H1 (cell line): ENCODE data around the gene ARID1B. TPM values are rescaled to one million over a fixed set of nuclear protein-coding genes. Genes with fewer than 3 reads are reported as not detected.

Experiments
- CTCF ChIA-PET: fragments of 300-600 bp; sonication (Branson Sonifier 250); formaldehyde crosslinking; loops from one replicate; lab custom pipeline; 2021; ENCODE audit not compliant: partially characterized antibody; lab: Charles Lee
- POLR2A ChIA-PET: fragments of 300-600 bp; sonication (Branson Sonifier 250); formaldehyde crosslinking; loops from one replicate; lab custom pipeline; 2021; ENCODE audit warnings: inconsistent platforms; ENCODE audit not compliant: partially characterized antibody; lab: Charles Lee
- DNase-seq, 2 experiments: peaks; one replicate each; pipeline versions ENCODE4 v3.0.0 to v3.0.0-alpha.2; 2010 to 2022; ENCODE audit warnings: low spot score in 2 of 2, low read depth in 1 of 2, mixed read lengths in 1 of 2
- FAIRE-seq: peaks from 2 replicates; lab custom pipeline; 2011; peaks lifted over from hg19 to GRCh38; lab: Jason Lieb, UNC
- H2AFZ ChIP-seq: 2 replicates; pipeline ENCODE4 v1.8.1; 2012; ENCODE audit warnings: low read length, inconsistent platforms
- H2AK5ac ChIP-seq: 2 replicates; pipeline ENCODE4 v1.6.1; 2013; ENCODE audit warnings: low read depth, low read length
- H2BK120ac ChIP-seq: replicated peaks from 2 replicates; pipeline ENCODE3; 2013; ENCODE audit warnings: low read depth, low read length, inconsistent platforms
- H2BK12ac ChIP-seq: 2 replicates; pipeline ENCODE4 v1.6.1; 2013; ENCODE audit warnings: low read depth, low read length
- H2BK15ac ChIP-seq: 2 replicates; pipeline ENCODE4 v1.6.1; 2013; ENCODE audit warnings: low read length
- H2BK20ac ChIP-seq: 2 replicates; pipeline ENCODE4 v1.6.1; 2013; ENCODE audit warnings: low read length
- H2BK5ac ChIP-seq: 2 replicates; pipeline ENCODE4 v1.6.1; 2013; ENCODE audit warnings: low read depth, low read length
- H3K14ac ChIP-seq: 2 replicates; pipeline ENCODE4 v1.6.1; 2013; ENCODE audit warnings: inconsistent platforms; ENCODE audit not compliant: insufficient read length
- H3K18ac ChIP-seq: 2 replicates; pipeline ENCODE4 v1.6.1; 2013; ENCODE audit warnings: low read length; ENCODE audit errors: extremely low read depth
- H3K23ac ChIP-seq: 2 replicates; pipeline ENCODE4 v1.6.1; 2013; ENCODE audit warnings: inconsistent platforms; ENCODE audit not compliant: insufficient read length
- H3K23me2 ChIP-seq: 2 replicates; pipeline ENCODE4 v1.6.1; 2013; ENCODE audit warnings: low read depth, low read length
- H3K27ac ChIP-seq: 2 replicates; pipeline ENCODE4 v1.6.1; 2011; ENCODE audit warnings: low read depth, low read length, inconsistent platforms
- H3K27me3 ChIP-seq, 4 experiments: replicated peaks in 1 of 4; 1 replicate in 1 of 4; 2 replicates in 3 of 4; pipeline versions ENCODE4 v1.6.1 to v1.8.1; 2011 to 2013; ENCODE audit warnings: low read length in 3 of 4, mild to moderate bottlenecking in 3 of 4, inconsistent platforms in 2 of 4, mixed read lengths in 2 of 4, moderate library complexity in 1 of 4; ENCODE audit not compliant: control insufficient read depth in 3 of 4, insufficient read depth in 3 of 4; ENCODE audit errors: extremely low read depth in 1 of 4
- H3K36me3 ChIP-seq, 4 experiments: 2 replicates each; pipeline versions ENCODE4 v1.6.1 to v1.8.1; 2011 to 2013; ENCODE audit warnings: mild to moderate bottlenecking in 4 of 4, low read length in 3 of 4, moderate library complexity in 2 of 4, control low read depth in 1 of 4, inconsistent platforms in 1 of 4; ENCODE audit not compliant: insufficient read depth in 4 of 4, control insufficient read depth in 2 of 4
- H3K4ac ChIP-seq: replicated peaks from 2 replicates; pipeline ENCODE3; 2013; ENCODE audit warnings: low read length, low read depth, mixed read lengths, inconsistent platforms; ENCODE audit not compliant: insufficient read length
- H3K4me1 ChIP-seq, 4 experiments: replicated peaks in 1 of 4; 1 replicate in 1 of 4; 2 replicates in 3 of 4; pipeline versions ENCODE4 v1.6.1 to v1.8.1; 2011 to 2013; ENCODE audit warnings: low read length in 3 of 4, inconsistent platforms in 2 of 4, mixed read lengths in 1 of 4; ENCODE audit not compliant: insufficient read depth in 4 of 4, control insufficient read depth in 3 of 4
- H3K4me2 ChIP-seq, 2 experiments: 2 replicates each; pipeline versions ENCODE4 v1.6.1 to v1.8.1; 2011 to 2013; ENCODE audit warnings: low read depth in 2 of 2, low read length in 2 of 2, control low read depth in 1 of 2, inconsistent platforms in 1 of 2, mild to moderate bottlenecking in 1 of 2; ENCODE audit not compliant: insufficient read depth in 1 of 2
- H3K4me3 ChIP-seq, 4 experiments: fragments of 200-600, 300-600 bp in 1 of 4; sonication (generic), shearing (Covaris generic), sonication (Bioruptor Twin) in 1 of 4; 2 replicates each; pipeline versions ENCODE4 v1.5.1 to v1.8.1; 2011 to 2016; ENCODE audit warnings: low read length in 4 of 4, low read depth in 3 of 4, control low read depth in 2 of 4, inconsistent platforms in 2 of 4, mild to moderate bottlenecking in 2 of 4, mixed read lengths in 1 of 4, moderate library complexity in 1 of 4; ENCODE audit not compliant: insufficient read depth in 2 of 4; ENCODE audit errors: extremely low read depth in 1 of 4
- H3K56ac ChIP-seq: replicated peaks from 2 replicates; pipeline ENCODE3; 2013; ENCODE audit warnings: low read depth, mild to moderate bottlenecking, mixed read lengths, low read length, inconsistent platforms; ENCODE audit not compliant: insufficient read length
- H3K79me1 ChIP-seq: 2 replicates; pipeline ENCODE4 v1.6.1; 2013; ENCODE audit warnings: low read depth, low read length, control low read depth
- H3K79me2 ChIP-seq, 2 experiments: 2 replicates each; pipeline versions ENCODE4 v1.6.1 to v1.8.1; 2012 to 2013; ENCODE audit warnings: low read length in 2 of 2, mild to moderate bottlenecking in 2 of 2, inconsistent platforms in 1 of 2; ENCODE audit not compliant: insufficient read depth in 2 of 2, control insufficient read depth in 1 of 2
- H3K9ac ChIP-seq, 4 experiments: replicated peaks in 1 of 4; 1 replicate in 1 of 4; 2 replicates in 3 of 4; pipeline versions ENCODE4 v1.6.1 to v1.8.1; 2011 to 2013; ENCODE audit warnings: low read depth in 3 of 4, low read length in 3 of 4, control low read depth in 2 of 4, mild to moderate bottlenecking in 2 of 4, moderate library complexity in 2 of 4, inconsistent platforms in 1 of 4; ENCODE audit errors: extremely low read depth in 1 of 4
- H3K9me3 ChIP-seq, 2 experiments: 2 replicates each; pipeline versions ENCODE4 v1.6.1 to v1.8.1; 2012 to 2013; ENCODE audit warnings: mild to moderate bottlenecking in 2 of 2, moderate library complexity in 2 of 2, control low read depth in 1 of 2, inconsistent platforms in 1 of 2, low read depth in 1 of 2, low read length in 1 of 2, mixed read lengths in 1 of 2; ENCODE audit not compliant: insufficient read depth in 2 of 2
- H4K20me1 ChIP-seq, 2 experiments: replicated peaks in 1 of 2; 2 replicates each; pipeline versions ENCODE3 to v1.8.1; 2011 to 2013; ENCODE audit warnings: inconsistent platforms in 2 of 2, low read length in 2 of 2, mild to moderate bottlenecking in 1 of 2; ENCODE audit not compliant: insufficient read depth in 2 of 2, control insufficient read depth in 1 of 2
- H4K5ac ChIP-seq: 2 replicates; pipeline ENCODE4 v1.6.1; 2013; ENCODE audit warnings: low read length, low read depth, mixed read lengths, inconsistent platforms; ENCODE audit not compliant: insufficient read length
- H4K8ac ChIP-seq: 2 replicates; pipeline ENCODE4 v1.8.0; 2013; ENCODE audit warnings: mild to moderate bottlenecking, moderate library complexity, low read length, inconsistent platforms; ENCODE audit not compliant: insufficient read depth; ENCODE audit errors: extremely low read depth
- H4K91ac ChIP-seq: replicated peaks from 2 replicates; pipeline ENCODE3; 2013; ENCODE audit warnings: low read length, mixed read lengths, inconsistent platforms; ENCODE audit not compliant: insufficient read length
- CBX8 ChIP-seq: fragments of 300-800, 300-1000 bp; sonication (generic); IDR thresholded peaks from 2 replicates; pipeline ENCODE4 v1.7.1; 2016; ENCODE audit warnings: low read depth, low read length, borderline replicate concordance
- GABPA ChIP-seq: IDR thresholded peaks from 2 replicates; pipeline ENCODE4 v1.6.1; 2011; ENCODE audit warnings: mild to moderate bottlenecking, low read length, moderate library complexity, borderline replicate concordance; ENCODE audit not compliant: insufficient read depth
- MAFK ChIP-seq: IDR thresholded peaks from 2 replicates; pipeline ENCODE4 v1.6.1; 2012; ENCODE audit warnings: low read depth, mild to moderate bottlenecking, improper control_type of control experiment, low read length
- WGBS, 2 experiments: shearing (Covaris generic) in 1 of 2; methylation state at CpG; one replicate each; pipeline versions ENCODE4 v1.1.6 to v1.1.7; 2013 to 2015; ENCODE audit warnings: low lambda C conversion rate in 2 of 2, mixed read lengths in 2 of 2, inconsistent platforms in 1 of 2, low coverage in 1 of 2, missing lambda C conversion rate in 1 of 2; ENCODE audit not compliant: insufficient replicate concordance in 2 of 2, insufficient coverage in 1 of 2, insufficient read length in 1 of 2; ENCODE audit errors: extremely low coverage in 1 of 2, missing lambda C conversion rate in 1 of 2; 5-methylcytosine and 5-hydroxymethylcytosine counted together
- polyA plus RNA-seq, 7 experiments: library from polyadenylated mRNA; depleted of rRNA in 3 of 7; stranded (reverse) in 5 of 7; unstranded in 2 of 7; fragments of >200 nt in 5 of 7; fragments of 200-250 nt in 2 of 7; gene quantifications; 1 replicate in 5 of 7; 2 replicates in 1 of 7; 4 replicates in 1 of 7; pipeline versions ENCODE4 v1.2.1 to v1.2.3, GENCODE V29; 2011 to 2013; ENCODE audit warnings: missing spikeins in 2 of 7, mixed read lengths in 2 of 7
- total RNA-seq: library from RNA; stranded (reverse); fragmentation: NEBNext Ultra II Directional; extraction: Animal tissue kit (Norgen Biotek cat#: 25700); gene quantifications from 2 replicates; pipeline ENCODE4 v1.2.1, GENCODE V29; 2021

The ARID1B gene
- total and polyA plus RNA-seq, 2 of the 8 experiments (the other 6 are each of a cell fraction or from before 2014, with no cell fraction given) = 24.3 to 70.3 TPM

DNA sequence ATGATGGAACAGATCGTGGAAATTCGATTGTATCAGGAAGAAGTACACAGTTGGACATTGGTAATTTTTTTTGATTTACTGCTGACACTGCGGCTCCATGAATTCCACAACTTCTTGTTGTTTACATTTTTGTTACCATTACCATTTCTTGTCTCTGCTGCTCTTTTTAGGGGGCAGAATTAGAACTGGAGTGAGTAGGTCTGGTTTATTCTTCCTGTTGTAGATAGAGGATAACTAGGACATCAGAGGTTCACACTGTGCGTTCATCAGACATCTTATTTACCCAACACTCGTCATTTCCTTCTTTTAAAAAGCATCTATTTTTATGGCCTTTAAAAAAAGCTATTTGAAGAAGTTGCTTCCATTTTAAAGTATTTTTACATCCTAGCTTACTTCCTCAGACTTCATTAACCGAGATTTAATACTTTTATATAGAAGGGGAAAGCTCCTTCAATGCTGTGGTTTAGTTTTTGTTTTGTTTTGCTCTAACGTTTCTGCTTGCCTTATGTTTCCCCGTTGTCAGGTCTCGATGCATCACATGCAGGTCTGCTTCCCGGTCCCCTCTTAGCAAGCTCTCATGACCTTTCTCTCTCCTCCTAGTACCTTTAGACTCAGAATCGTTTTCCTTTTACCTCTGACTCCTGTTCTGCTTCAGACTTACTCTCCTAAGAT lies 139.1 kb downstream of the ARID1B start:
- H3K4me1 ChIP-seq = peaks cover 2 to 7% (median 3%) of the 10 kb centered on the region in 4 experiments; a peak in 4 of 7 replicates
- no peak overlapping the region for H4K5ac ChIP-seq
- no peak overlapping the region for H3K27ac ChIP-seq
- POLR2A ChIA-PET = no interaction called here
- H3K14ac ChIP-seq = no peak overlapping the region
- H4K8ac ChIP-seq = no peak overlapping the region
- 85% methylated on average over 11 of the region's 11 CpGs; no CpG with 5 or more reads in 1 of the 2 experiments for WGBS, 2 experiments
- H4K20me1 ChIP-seq = peaks cover 0 to 2% of the 10 kb centered on the region in 2 experiments
- H4K91ac ChIP-seq = no peak overlapping the region
- no peak for FAIRE-seq
- CTCF ChIA-PET = no interaction called here
- no peak for TF ChIP-seq MAFK
- TF ChIP-seq CBX8 = no peak
- TF ChIP-seq GABPA = no peak
- H3K27me3 ChIP-seq = no peaks in the 10 kb centered on the region
- no peak overlapping the region for H3K23ac ChIP-seq
- no peak overlapping the region for H2AFZ ChIP-seq
- H3K36me3 ChIP-seq = no peaks in the 10 kb centered on the region
- H2BK15ac ChIP-seq = no peak overlapping the region
- no peak overlapping the region for H2BK120ac ChIP-seq
- no peaks in the 10 kb centered on the region for H3K9me3 ChIP-seq
- no peak overlapping the region for H2BK5ac ChIP-seq
- no peak for DNase-seq
- H3K79me2 ChIP-seq = peaks cover 0 to 76% of the 10 kb centered on the region in 2 experiments; a peak in 3 of 4 replicates
- H2BK20ac ChIP-seq = no peak overlapping the region
- no peak overlapping the region for H2AK5ac ChIP-seq
- H3K4ac ChIP-seq = no peak overlapping the region
- no peak overlapping the region for H3K4me2 ChIP-seq
- no peak overlapping the region for H3K9ac ChIP-seq
- no peak overlapping the region for H3K18ac ChIP-seq
- H3K4me3 ChIP-seq = no peak overlapping the region
- H3K23me2 ChIP-seq = no peaks in the 10 kb centered on the region; the same call in 1 of the 2 replicates
- no peak overlapping the region for H3K56ac ChIP-seq
- H3K79me1 ChIP-seq = peaks cover 4% of the 10 kb centered on the region; the same call in 1 of the 2 replicates
- H2BK12ac ChIP-seq = no peak overlapping the region
